Stimulated activated CD8-positive, alpha-beta memory T cell treated with anti-CD3 and anti-CD28 coated beads, Interleukin-2, amount 100 ng/mL, for 1 hour (primary cell): ENCODE results near the gene BNIP1.
A peak's percentile ranks its signal among the peaks of the same experiment; 100 is the strongest.
"Not testable (repeated sequence)": the region's sequence is repeated elsewhere in the genome, so short reads cannot be mapped to it uniquely, and the experiment has no call there.

ENCODE experiments used
- DNase-seq, 2 donors: peaks; one replicate each; pipeline ENCODE4 v3.0.0-alpha.2; 2020; ENCODE audit warnings: low read depth in 2 of 2

The BNIP1 gene, protein sequence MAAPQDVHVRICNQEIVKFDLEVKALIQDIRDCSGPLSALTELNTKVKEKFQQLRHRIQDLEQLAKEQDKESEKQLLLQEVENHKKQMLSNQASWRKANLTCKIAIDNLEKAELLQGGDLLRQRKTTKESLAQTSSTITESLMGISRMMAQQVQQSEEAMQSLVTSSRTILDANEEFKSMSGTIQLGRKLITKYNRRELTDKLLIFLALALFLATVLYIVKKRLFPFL

DNA sequence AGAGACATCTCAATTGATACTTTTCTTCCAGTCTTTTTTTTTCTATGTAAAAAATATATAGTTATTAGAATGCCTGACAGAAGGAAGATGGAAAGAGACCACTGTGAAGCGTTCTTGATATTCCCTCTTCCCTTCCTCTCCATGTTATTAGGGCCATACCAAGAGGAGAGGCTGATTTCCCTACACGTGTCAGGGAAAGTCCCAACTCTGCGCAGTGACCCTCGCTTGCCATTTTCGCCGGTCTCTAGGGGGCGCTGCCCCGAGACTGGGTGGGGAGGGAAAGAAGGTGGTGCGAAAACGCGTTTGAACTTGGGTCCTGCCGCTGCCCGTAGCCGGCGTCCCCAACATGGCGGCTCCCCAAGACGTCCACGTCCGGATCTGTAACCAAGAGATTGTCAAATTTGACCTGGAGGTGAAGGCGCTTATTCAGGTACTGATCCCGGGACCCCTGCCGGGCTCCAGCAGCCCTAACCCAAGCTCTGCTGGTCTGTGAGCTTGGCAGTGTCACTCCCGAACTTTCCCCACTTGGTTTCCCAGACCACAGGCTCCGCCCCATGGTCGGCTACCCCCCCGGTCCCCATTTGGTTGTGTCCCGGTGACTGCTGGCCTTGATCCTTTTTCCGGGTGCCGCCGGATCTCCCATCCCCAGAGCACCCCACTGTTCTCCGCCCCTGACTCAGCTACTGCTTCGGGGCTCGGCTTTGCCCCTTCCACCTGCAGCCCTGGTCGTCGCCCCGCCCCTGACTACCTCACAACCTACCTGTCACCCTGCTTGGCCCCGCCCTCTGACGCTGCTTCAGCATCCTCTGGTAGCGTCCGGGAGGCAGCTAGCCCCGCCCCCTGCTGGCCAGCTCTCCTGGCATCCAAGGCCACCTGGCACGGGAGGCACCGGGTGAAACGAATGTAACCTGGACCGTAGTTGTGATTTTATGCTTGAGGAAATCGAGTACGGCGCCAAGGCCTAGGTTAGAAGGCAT lies at the start of gene BNIP1:
Gene BNIP1, plus strand, starts transcription at position 332 of the 977 bp plus-strand sequence. Its CDS starts 15 bp downstream, at position 347.
- DNase-seq = peak; percentile 92 to 94

DNA sequence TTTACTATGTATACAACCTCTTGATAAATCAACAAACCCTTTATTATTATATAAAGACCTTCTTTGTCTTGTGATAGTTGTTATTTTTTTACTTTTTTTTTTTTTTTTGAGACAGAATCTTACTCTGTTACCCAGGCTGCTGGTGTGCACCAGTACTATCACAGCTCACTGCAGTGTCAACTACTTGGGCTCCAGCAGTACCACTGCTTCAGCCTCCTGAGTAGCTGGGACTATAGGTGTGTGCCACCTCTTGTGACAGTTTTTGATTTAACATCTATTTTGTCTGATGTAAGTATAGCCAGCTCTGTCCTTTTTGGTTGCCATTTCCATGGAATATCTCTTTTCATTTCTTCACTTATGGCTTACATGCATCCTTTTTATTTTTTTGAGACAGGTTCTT lies 45.5 kb upstream of the BNIP1 start:
- no peak for DNase-seq

DNA sequence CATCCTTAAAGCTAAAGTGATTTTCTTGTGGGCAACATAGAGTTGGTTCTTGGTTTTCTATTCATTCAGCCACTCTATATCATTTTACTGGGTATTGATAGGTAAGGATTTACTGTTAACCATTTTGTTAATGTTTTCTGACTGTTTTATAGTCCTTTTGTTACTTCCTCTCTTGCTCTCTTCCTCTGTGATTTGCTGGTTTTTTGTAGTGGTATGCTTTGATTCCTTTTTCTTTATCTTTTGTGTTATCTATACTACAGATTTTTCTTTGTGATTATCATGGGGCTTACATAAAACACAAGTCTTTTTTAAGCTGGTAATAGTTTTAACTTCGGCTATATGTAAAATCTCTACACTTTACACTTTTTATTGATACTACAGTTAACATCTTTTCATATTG lies 44.9 kb upstream of the BNIP1 start:
- no peak for DNase-seq

DNA sequence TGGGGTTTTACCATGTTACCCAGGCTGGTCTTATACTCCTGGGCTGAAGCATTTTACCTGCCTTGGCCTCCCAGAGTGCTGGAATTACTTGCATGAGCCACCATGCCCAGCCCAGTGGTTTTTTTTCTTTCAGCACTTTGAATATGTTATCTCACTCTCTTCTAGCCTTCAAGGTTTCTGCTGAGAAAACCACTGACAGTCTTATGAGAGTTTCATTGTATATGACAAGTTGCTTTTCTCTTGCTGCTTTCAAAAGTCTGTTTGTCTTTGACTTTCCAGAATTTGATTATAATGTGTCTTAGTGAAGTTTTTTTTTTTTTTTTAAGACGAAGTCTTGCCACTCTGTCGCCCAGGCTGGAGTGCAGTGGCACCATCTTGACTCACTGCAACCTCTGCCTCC lies 43.1 kb upstream of the BNIP1 start:
- no peak for DNase-seq

DNA sequence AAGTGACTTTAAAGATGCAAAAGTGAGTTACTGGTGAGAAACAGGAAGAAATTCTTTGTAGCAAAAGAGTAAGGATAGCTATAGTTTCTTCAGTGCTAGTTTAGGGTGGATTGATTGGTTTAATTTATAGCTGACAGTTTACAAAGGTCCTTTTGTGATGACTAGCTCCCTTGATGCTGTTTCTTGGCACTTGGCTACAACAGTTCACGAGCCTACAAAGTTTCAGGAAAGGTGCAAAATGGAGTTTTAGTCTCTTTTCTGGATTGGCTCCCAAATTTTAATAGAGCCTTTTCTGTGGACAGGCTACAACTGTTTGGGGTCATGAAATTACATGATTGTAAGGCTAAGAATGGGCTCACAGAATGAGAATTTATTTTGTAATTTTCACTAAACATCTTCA lies 40.9 kb upstream of the BNIP1 start:
- DNase-seq = no peak

DNA sequence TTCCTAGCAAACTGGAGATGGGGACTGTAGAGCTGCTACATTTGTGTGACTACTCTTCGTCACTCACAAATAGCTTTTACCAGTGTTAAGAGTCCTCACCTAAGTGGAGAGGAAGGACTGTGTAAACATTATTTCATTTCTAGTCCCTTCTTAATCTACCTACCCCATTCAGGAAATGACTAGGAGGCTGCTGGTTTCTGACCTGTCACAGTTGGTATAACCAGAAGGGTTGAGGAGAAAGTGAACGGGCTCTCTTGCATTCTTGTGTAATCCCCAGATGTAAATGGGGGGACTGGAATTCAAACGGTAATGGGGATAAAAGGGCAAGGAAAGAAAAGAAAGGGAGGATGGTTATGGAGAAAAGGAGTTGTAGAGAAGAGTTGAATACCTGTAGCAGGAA lies 35.4 kb upstream of the BNIP1 start:
- DNase-seq = no peak

DNA sequence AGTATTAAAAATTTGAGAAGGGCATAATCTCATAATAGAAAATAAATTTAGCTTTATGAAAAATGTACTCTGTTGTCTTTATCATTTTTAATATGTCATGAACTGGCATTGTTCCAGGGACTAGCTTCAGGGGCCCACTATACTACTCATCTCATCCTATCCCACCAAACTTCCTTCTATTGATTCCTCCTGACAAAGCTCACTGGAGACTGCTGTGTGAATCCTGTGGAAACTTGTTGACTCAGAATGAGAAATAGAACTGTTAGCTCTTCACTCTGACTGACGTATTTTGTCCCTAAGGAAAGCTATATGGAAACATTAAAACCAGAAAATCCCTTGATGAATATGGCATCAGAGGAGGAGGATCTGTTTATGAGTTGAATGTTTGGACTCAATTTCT lies 29.8 kb upstream of the BNIP1 start:
- no peak for DNase-seq

DNA sequence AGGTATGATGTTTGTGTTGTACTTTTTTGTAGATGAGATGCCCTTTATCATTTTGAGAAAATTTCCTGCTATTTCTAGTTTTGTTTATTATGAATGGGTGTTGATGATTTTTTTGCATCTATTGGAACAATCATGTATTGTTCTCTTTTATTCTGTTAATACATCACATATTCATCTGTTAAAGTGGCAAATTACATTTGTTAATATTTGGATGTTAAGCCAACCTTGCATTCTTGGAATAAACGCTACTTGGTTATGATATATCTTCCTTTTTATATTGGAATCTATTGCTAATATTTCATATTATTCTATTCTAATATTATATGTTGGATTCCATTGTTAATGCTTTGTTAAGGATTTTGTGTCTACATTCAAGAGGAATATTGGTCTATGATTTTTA lies 24.6 kb upstream of the BNIP1 start:
- DNase-seq = no peak

DNA sequence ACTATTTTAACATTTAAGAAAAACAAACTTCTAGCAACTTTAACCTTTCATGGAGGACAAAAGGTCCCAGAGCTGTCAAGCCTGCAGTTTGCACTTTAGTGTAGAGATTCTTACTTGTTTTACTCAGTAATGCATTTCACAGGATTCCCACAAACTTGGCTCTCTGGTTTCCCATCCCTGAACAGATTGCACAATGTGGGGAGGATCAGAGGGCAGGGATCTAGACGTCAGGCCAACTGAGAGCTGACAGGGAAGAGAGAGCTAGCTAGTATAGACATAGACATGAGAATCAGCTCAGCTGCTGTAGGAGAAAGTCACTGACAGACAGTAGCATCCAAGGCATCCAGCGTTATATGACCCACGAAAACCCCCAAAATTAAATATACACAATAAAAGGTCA lies 20.9 kb upstream of the BNIP1 start:
- DNase-seq = no peak

DNA sequence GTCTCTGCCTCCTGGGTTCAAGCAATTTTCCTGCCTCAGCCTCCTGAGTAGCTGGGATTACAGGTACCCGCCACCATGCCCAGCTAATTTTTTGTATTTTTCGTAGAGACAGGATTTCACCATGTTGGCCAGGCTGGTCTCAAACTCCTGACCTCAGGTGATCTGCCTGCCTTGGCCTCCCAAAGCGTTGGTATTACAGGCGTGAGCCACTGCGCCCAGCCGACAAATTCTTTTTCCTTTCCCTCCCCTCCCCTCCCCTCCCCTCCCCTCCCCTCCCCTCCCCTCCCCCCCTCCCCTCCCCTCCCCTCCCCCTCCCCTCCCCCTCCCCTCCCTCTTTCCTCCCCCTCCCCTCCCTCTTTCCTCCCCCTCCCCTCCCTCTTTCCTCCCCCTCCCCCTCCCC lies 12.2 kb upstream of the BNIP1 start:
- DNase-seq = not testable (repeated sequence)

DNA sequence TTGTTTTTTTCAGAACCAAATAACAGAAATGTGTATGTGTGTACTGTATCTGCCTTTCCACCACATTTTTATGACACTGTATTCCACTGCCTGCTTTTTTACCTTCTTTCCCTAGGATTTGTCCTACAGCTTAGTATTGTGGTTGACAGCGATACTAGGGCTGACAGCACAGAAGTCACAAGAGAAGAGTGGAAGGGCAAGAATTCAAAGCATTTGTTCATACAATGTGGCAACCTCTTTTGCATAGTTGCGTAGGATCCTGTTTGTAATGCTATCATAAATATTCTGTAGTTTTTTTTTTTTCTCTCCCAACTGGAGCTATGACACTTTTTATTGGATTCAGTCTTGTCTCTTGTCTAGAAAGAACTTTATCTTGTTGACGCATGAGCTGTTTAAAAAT lies 5.6 kb upstream of the BNIP1 start:
- DNase-seq = no peak

DNA sequence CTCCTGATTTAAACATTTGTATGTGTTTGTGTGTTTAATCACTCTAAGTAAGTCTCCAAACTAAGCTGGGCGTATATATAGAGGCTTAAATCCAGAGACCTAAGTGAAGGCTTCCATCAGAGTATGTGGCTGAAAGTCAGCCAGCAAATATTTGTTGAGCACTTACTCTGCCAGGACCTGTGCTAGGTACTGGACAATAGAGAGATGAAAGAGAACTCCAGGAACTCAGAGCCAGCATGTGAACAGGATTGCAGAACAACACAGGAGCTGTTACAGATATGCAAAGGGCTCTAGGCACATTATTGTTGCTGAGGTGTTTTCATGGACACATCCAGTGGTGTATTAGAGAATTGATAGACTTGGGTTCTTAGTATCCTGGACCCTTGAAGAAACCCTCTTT lies 4.7 kb upstream of the BNIP1 start:
- DNase-seq = no peak

DNA sequence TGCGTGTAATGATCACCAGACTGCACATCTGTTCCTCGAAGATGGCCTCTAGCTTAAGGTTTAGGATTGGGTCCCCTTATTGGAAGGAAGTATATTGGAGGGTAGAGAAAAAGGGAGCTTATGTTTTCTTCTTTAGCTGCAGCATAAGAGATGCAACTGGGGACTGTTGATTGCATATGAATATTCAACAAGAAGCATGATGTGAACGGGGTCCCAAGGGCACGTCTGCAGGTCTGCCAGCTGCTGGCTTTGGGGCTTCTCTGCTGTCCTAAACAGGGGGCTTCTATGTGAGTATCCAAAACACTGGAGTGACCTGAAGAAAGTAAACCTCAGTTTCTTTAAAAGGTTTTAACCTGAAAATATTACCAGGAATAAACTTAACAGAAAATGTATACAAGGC lies 3.6 kb upstream of the BNIP1 start:
- no peak for DNase-seq

DNA sequence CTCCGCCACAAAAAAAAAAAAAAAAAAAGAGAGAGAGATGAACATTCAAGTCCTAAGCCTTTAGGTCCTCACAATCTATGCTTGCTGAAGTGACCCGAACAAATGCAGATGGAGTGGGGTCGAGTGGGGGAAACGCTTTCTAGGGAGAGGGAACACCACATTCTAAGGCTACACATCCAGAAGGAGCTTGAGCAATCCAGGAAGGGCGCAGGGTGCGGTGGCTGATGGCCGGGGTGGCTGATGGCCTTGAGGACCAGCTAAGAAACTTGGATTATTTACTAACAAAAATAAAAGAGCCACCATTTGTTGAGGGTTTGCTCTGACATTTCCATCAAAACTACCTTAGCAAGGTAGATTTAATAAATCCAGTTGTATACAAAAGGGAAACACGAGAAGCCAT lies 764 bp upstream of the BNIP1 start:
- DNase-seq = no peak

DNA sequence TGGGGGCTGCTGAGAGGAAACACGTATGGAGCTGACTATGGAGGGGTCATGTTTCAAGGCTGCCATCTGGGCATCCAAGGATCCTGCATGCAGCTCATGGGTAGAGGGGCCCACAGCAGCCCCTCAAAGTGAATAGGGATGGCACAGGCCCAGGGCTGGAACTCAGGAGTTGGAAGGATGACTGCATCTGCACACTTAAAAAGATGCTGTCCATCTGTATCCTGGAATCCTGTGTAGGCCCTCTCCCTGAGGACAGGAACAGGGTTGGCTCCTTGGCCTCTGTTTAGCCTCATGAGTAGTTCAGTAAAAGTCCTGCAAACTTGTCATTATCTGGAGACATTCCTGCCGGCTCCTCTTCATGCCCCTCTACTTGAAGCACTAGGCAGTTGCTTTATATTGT lies 4.0 kb downstream of the BNIP1 start:
- no peak for DNase-seq

DNA sequence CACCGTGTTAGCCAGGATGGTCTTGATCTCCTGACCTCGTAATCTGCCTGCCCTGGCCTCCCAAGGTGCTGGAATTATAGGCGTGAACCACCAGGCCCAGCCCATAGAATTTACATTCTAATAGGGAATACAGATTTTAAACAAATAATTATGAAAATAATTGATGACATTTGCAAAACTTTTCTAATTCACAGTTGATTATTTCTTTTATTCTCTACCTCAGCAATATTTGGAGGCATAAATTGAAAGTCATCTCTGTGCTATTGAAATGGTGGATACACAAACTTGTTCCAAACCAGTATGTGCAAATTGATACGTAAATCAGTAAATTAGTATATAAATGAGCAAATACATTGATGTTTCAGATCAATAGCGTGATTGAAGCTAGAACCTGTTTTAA lies 8.2 kb downstream of the BNIP1 start:
- no peak for DNase-seq

DNA sequence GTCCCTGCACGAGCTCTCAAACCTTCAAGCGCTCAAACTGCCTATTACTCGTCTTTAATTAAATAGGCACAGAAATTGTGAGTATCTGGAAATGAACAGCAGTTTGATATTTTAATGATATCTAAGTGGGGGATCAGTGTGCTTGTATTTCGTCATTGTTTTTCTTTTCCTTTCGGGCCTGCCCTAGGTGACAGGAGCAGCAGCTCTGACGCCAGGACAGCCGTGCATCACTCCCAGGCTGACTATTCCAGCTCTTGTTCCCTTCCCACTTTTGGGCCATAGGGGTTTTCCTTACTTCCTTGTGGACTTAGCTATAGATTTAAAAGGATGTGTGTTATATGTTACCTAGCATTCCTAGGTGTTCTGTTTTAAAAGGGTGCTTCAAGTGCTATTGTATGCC lies 9.5 kb downstream of the BNIP1 start:
- DNase-seq = no peak

DNA sequence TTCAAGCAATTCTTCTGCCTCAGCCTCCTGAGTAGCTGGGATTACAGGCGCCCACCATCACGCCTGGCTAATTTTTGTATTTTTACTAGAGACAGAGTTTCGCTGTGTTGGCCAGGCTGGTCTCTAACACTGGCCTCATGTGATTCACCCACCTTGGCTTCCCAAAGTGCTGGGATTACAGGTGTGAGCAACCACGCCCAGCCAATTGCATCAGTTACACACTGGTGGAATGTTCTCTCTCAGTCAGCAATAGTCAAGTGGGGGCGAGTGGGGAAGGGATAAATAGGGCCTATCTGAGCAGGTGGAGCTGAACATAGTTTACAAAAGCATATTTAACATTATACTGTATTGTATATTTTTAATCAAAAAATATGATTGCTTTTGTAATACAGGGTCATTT lies 10.3 kb downstream of the BNIP1 start:
- DNase-seq = not testable (repeated sequence)

DNA sequence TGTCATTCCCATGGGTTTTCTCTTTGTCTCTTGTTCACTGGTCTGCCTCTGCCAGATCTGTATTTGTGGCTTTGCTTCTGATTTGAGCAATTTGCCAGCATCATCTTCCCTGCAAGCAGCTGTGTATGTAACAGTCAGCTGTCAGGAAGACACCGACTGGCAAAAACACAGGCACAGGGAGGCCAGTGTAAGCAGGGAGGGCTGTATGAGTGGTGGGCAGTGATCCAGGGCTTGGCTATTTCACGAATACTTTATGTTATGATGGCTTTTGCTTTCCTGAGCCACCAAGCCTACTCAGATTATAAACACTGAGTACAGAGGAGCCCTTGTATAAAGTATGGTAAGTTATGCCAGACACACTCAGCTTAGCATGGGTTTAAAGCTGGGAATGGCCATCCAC lies 11.6 kb downstream of the BNIP1 start:
- DNase-seq = no peak

DNA sequence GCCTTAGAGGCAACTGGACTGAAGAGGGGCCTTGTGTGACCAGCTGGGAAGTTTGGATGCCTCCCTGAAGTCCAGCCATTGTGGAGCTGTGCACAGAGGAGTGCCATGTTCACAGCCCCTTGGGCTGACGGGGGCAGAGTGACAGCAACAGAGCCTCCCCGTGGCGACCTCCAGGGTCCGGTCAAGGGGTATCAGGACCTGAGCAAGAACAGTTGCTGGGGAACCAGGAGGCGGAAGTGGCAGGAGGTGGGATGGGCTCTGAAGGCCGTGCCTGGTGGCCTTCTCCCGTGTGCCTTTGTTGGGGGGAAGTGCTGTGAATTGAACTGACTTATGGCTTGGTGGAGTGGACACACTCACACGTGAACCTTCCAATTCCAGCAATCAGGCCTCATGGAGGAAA lies 14.0 kb downstream of the BNIP1 start:
- DNase-seq = no peak

DNA sequence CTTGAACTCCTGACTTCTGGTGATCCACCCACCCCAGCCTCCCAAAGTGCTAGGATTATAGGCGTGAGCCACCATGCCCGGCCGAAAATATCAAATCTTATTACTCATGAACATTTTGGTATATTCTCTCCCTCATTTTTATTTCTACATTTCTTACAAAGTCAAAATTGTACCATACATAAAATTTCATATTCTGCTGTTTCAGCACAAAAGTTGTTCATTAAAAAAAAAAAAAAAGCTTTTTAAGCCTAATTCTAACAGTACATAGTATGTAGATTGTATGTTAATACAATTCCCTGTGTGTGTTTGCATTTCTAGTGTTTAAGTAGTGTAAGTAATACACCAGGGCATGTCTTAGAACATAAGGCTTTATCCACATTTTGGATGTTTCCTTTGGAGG lies 14.9 kb downstream of the BNIP1 start:
- DNase-seq = no peak

DNA sequence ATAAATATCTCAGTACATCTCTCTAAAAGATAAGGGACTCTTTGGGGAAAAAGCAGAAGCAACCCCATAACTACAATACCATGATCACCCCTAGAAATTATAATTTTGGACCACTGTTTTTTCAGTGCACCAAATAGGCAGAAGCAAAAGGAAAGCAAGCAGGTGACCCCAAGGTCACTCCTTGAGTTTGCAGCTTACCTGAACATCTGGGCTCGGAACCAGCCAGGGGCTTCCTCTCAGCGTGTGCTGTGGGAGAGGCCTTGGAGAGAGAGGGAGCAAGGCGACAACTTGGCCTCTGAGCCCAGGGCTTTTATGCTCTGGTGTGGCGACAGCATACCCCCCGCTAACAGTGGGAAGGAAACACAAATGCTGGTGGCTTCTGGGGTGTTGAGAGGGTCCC lies 16.8 kb downstream of the BNIP1 start:
- DNase-seq = no peak

DNA sequence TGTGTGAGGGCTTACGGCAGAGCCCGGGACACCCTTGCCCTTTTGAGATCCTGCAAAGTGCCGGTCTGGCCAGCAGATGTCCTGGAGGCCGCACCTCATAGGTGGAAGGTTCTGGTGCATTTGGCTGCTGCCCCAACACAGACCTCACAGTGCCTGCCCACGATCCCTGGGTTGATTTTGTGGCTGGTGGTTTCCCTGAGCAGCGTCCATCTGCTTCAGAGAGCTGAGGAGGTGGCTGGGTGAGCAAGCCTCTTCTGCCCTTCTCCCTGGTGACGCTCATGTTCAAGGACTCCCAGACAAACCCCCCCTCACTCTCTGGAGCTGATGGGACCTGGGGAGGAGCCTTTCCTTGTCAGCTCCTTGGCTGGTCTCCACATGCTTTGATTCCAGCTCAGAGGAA lies 18.9 kb downstream of the BNIP1 start:
- no peak for DNase-seq
